Measurements from ENCODE around the gene HDC.

The HDC gene

DNA sequence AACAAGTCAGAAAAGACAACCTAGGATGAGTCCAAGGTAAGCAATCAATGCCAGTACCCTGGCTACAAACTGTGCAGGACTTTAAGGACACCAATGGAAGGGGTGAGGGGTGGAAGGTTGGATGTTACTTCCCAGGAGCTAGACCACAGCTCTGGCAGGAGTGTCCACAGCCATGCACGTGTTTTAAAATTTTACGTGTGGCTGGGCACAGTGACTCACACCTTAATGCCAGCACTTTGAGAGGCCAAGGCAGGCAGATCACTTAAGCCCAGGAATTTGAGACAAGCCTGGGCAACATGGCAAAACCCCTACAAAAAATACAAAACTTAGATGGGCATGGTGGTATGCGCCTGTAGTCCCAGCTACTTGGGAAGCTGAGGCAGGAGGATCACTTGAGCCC, 14.7 kb upstream of the HDC start:
- H3K9me3 ChIP-seq, result no peaks in the 10 kb centered on the region
- no peak overlapping the region for H3K27ac ChIP-seq
- H3K4me3 ChIP-seq, result no peak overlapping the region
- H3K4me1 ChIP-seq, result no peaks in the 10 kb centered on the region
- H3K4me2 ChIP-seq, result no peak overlapping the region
- H4K20me1 ChIP-seq, result no peaks in the 10 kb centered on the region
- H3K36me3 ChIP-seq, result peaks cover 42% of the 10 kb centered on the region
- no peaks in the 10 kb centered on the region for H3K27me3 ChIP-seq
- no peak for TF ChIP-seq Cebpa-rat (IDR thresholded peaks at IDR 0.05)
- no peak overlapping the region for H3K9ac ChIP-seq

- Histone ChIP-seq H3K27ac (no peak overlapping the region), H3K36me3 (peaks cover 31% of the 10 kb centered on the region), H3K4me3 (no peak overlapping the region), H3K27me3 (no peaks in the 10 kb centered on the region), H3K4me2 (no peak overlapping the region), H3K9me3 (no peaks in the 10 kb centered on the region), H3K4me1 (no peaks in the 10 kb centered on the region), H3K9ac (no peak overlapping the region), H4K20me1 (no peaks in the 10 kb centered on the region)
- no peak for TF ChIP-seq Cebpa-rat (IDR thresholded peaks at IDR 0.05)
Observed at GRCh38 chr15:50278496-50278895, 13.0 kb upstream of the HDC start.

GRCh38 chr15:50277370-50277769, 11.8 kb upstream of the HDC start:
- Histone ChIP-seq H3K4me3 (no peak overlapping the region), H3K27ac (no peak overlapping the region), H3K9ac (no peak overlapping the region), H3K4me2 (no peak overlapping the region), H3K4me1 (no peaks in the 10 kb centered on the region), H3K36me3 (peaks cover 25% of the 10 kb centered on the region), H3K9me3 (no peaks in the 10 kb centered on the region), H3K27me3 (no peaks in the 10 kb centered on the region), H4K20me1 (no peaks in the 10 kb centered on the region)
- TF ChIP-seq Cebpa-rat (IDR thresholded peaks at IDR 0.05), result no peak

DNA sequence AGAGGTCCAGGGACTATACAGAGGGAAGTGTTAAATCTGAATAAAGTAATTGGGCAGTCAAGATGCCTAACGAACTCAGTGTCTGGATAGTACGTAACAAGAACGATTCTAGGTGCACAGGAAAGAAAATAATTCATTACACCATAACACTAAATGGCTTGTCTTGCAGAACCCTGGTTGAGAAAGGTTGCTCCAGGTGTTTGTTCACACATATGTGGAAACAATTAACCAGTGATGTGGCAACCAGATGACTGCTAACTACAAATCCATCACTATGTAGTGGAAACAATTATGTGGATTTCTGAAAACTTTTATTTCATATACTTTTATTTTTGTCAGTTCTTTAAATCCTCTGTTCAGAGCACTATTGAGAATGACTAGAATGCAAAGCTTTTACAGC, 10.4 kb upstream of the HDC start:
- no peak overlapping the region for H3K4me3 ChIP-seq

GRCh38 chr15:50275091-50275490, 9.6 kb upstream of the HDC start:
- H3K27me3 ChIP-seq, result no peaks in the 10 kb centered on the region

More for the DNA sequence above, 10.4 kb upstream of the HDC start:
- Histone ChIP-seq H3K36me3 (peaks cover 16% of the 10 kb centered on the region), H3K27me3 (no peaks in the 10 kb centered on the region), H3K4me2 (no peak overlapping the region), H3K9me3 (no peaks in the 10 kb centered on the region), H3K9ac (no peak overlapping the region), H3K4me1 (no peaks in the 10 kb centered on the region), H4K20me1 (no peaks in the 10 kb centered on the region), H3K27ac (no peak overlapping the region)
- no peak for TF ChIP-seq Cebpa-rat (IDR thresholded peaks at IDR 0.05)

DNA sequence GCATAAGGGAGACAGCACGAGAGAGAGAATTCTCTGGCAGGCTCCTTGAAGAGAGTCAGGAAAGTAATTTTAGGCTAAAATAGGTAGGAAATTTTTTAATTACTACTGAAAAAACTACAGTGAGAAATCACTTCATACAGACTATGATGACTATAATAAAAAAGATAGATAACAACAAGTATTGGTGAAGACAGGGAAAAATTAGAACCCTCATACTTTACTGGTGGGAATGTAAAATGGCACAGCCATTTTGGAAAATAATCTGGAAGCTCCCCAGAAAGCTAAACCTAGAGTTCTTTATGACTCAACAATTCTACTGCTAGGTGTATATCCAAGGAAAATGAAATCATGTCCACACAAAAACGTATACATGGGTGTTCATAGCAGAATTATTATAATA, 2.1 kb upstream of the HDC start:
- Histone ChIP-seq H3K4me1 (peaks cover 6% of the 10 kb centered on the region), H3K9ac (no peak overlapping the region), H3K9me3 (peaks cover 5% of the 10 kb centered on the region), H3K4me3 (no peak overlapping the region), H3K27ac (no peak overlapping the region), H3K27me3 (no peaks in the 10 kb centered on the region), H3K36me3 (no peaks in the 10 kb centered on the region), H3K4me2 (no peak overlapping the region), H4K20me1 (no peaks in the 10 kb centered on the region)
- TF ChIP-seq Cebpa-rat (IDR thresholded peaks at IDR 0.05), result no peak

More at GRCh38 chr15:50275091-50275490, 9.6 kb upstream of the HDC start:
- no peak for TF ChIP-seq Cebpa-rat (IDR thresholded peaks at IDR 0.05)
- Histone ChIP-seq H3K4me1 (no peaks in the 10 kb centered on the region), H4K20me1 (no peaks in the 10 kb centered on the region), H3K4me3 (no peak overlapping the region), H3K27ac (no peak overlapping the region), H3K9ac (no peak overlapping the region), H3K9me3 (no peaks in the 10 kb centered on the region), H3K4me2 (no peak overlapping the region), H3K36me3 (peaks cover 11% of the 10 kb centered on the region)

GRCh38 chr15:50262533-50262932, 3.0 kb downstream of the HDC start:
- Histone ChIP-seq H3K4me3 (no peak overlapping the region), H3K9ac (no peak overlapping the region), H3K4me2 (peak overlapping the region; percentile 59), H3K4me1 (peaks cover 13% of the 10 kb centered on the region), H3K36me3 (no peaks in the 10 kb centered on the region), H3K27ac (no peak overlapping the region), H3K27me3 (no peaks in the 10 kb centered on the region), H3K9me3 (peaks cover 5% of the 10 kb centered on the region), H4K20me1 (no peaks in the 10 kb centered on the region)
- TF ChIP-seq Cebpa-rat (IDR thresholded peaks at IDR 0.05), result no peak

DNA sequence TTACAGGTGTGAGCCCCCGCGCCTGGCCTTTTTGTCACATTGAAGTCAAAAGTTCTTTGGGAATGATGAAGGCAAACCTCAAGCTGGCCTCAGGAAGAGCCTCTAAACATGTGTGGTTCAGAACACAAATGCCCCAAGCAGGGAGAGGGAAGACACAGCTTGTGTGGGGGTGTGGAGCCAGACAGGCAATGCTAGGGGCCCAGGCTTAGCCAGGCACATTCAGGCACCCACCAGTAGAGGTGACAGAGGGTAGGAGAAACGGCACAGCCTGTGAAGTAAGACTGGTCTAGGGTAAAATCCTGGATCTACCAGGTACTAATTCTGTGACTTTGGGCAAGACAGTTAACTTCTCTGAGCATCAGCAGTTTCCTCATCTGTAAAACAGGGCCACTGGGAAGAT, 3.5 kb downstream of the HDC start:
- Histone ChIP-seq H4K20me1 (no peaks in the 10 kb centered on the region), H3K4me3 (no peak overlapping the region), H3K9me3 (peaks cover under 1% of the 10 kb centered on the region), H3K4me1 (peaks cover 13% of the 10 kb centered on the region), H3K36me3 (no peaks in the 10 kb centered on the region), H3K9ac (no peak overlapping the region), H3K27me3 (no peaks in the 10 kb centered on the region), H3K27ac (no peak overlapping the region), H3K4me2 (peak overlapping the region; percentile 59)
- no peak for TF ChIP-seq Cebpa-rat (IDR thresholded peaks at IDR 0.05)

GRCh38 chr15:50260969-50261496, 4.5 kb downstream of the HDC start:
- H3K4me2 ChIP-seq, result no peak overlapping the region
- H3K4me1 ChIP-seq, result peaks cover 13% of the 10 kb centered on the region
- H3K27me3 ChIP-seq, result no peaks in the 10 kb centered on the region
- TF ChIP-seq Cebpa-rat (IDR thresholded peaks at IDR 0.05), result no peak
- no peaks in the 10 kb centered on the region for H3K36me3 ChIP-seq
- no peak overlapping the region for H3K4me3 ChIP-seq
- H3K9me3 ChIP-seq, result no peaks in the 10 kb centered on the region
- no peak overlapping the region for H3K9ac ChIP-seq
- H3K27ac ChIP-seq, result no peak overlapping the region
- no peaks in the 10 kb centered on the region for H4K20me1 ChIP-seq

- no peak for TF ChIP-seq Cebpa-rat (IDR thresholded peaks at IDR 0.05)
- no peak overlapping the region for H3K4me2 ChIP-seq
- H3K27me3 ChIP-seq, result no peaks in the 10 kb centered on the region
- no peak overlapping the region for H3K9ac ChIP-seq
- no peak overlapping the region for H3K27ac ChIP-seq
- no peaks in the 10 kb centered on the region for H3K9me3 ChIP-seq
- H4K20me1 ChIP-seq, result no peaks in the 10 kb centered on the region
- peaks cover 13% of the 10 kb centered on the region for H3K4me1 ChIP-seq
- H3K4me3 ChIP-seq, result no peak overlapping the region
- no peaks in the 10 kb centered on the region for H3K36me3 ChIP-seq
Observed at GRCh38 chr15:50259276-50259675, 6.2 kb downstream of the HDC start.

GRCh38 chr15:50257924-50258323, 7.6 kb downstream of the HDC start:
- Histone ChIP-seq H3K9me3 (no peaks in the 10 kb centered on the region), H3K27me3 (no peaks in the 10 kb centered on the region), H3K4me3 (no peak overlapping the region), H3K4me2 (no peak overlapping the region), H4K20me1 (no peaks in the 10 kb centered on the region), H3K27ac (no peak overlapping the region), H3K4me1 (peaks cover 11% of the 10 kb centered on the region), H3K36me3 (no peaks in the 10 kb centered on the region), H3K9ac (no peak overlapping the region)
- TF ChIP-seq Cebpa-rat (IDR thresholded peaks at IDR 0.05), result no peak

All from BLaER1 (cell line).